Measurements from ENCODE around the gene SPOP.

Gene SPOP

DNA sequence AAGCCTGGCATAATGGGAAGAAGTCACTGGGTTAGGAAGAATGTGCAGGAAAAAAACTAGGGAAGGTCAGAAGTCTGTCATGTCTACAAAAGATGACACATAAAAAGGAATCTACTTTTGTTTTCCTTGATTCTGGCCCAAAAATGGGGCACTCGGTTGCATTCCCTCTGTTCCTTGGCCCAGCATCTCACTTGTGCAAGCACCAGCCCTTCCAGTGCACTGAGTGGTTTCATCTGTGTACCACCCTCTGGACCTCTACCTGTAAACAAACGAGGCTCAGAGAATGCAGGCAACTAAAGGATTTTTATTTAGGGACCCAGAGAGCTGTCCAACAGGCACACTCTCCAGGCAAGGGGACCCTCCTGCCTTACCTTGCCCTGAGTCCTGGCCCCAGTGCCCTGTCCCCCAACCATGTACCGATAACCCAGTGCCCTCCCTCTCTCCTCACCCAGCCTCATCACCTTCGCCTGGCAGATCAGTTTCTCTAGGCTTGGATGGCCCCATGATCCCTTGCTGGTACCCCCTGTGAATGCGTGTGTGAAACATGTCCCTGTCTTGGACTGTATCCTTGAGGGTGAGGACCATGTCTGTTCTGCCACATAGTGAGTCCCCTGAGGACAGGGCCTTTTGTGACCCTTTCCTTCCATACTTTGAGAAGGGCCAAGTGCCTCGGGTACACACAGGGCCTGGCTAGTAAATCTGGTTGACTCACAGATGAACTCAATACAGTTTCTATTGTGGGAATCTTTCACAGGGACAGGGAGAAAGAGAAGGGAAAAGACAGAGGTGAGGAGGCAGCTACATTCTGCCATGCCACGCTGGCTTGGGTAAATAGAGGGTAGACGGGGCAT is 88.9 kb downstream of the SPOP start:
- TF ChIP-seq, protein P1, sequence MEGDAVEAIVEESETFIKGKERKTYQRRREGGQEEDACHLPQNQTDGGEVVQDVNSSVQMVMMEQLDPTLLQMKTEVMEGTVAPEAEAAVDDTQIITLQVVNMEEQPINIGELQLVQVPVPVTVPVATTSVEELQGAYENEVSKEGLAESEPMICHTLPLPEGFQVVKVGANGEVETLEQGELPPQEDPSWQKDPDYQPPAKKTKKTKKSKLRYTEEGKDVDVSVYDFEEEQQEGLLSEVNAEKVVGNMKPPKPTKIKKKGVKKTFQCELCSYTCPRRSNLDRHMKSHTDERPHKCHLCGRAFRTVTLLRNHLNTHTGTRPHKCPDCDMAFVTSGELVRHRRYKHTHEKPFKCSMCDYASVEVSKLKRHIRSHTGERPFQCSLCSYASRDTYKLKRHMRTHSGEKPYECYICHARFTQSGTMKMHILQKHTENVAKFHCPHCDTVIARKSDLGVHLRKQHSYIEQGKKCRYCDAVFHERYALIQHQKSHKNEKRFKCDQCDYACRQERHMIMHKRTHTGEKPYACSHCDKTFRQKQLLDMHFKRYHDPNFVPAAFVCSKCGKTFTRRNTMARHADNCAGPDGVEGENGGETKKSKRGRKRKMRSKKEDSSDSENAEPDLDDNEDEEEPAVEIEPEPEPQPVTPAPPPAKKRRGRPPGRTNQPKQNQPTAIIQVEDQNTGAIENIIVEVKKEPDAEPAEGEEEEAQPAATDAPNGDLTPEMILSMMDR (IDR thresholded peaks at IDR 0.05), result no peak
- no peaks in the 10 kb centered on the region for H3K27me3 ChIP-seq
- peaks cover 13 to 22% (median 16%) of the 10 kb centered on the region in 3 donors for H3K36me3 ChIP-seq
- peak in 1 of 2 donors; percentile 78 for DNase-seq
- no peak overlapping the region for H3K4me3 ChIP-seq
- intact Hi-C loops (cut with DNase I; ENCODE audit: low total_unique reads), result no loop called here
- no peaks in the 10 kb centered on the region for H3K9me3 ChIP-seq
- peak overlapping the region; percentile 80 to 83 for H3K27ac ChIP-seq
- H3K4me1 ChIP-seq, result peaks cover 0 to 54% (median 28%) of the 10 kb centered on the region in 4 donors

DNA sequence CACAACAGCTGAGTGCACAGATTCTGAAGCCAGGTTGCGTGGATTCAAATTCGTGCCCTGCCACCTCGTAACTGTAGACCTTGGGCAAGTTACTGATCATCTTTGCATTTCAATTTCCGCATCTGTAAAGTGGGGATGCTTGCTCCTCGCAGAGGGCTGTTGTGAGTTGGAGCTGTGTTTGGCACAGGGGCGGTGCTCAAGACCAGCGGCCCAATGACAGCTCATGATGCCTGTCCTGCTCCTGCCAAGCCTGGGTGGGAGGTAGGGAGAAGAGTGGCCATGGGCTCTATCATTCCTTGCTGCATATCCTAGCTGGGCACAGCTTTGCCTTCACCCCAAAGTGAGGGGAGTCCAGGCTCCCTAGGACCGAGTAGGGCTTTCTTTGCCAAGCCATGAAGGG is 89.6 kb downstream of the SPOP start:
- Histone ChIP-seq H3K36me3 (peaks cover 7 to 16% (median 10%) of the 10 kb centered on the region in 3 donors), H3K4me3 (no peak overlapping the region), H3K4me1 (peaks cover 0 to 60% (median 34%) of the 10 kb centered on the region in 4 donors), H3K27ac (peak overlapping the region; percentile 80 to 83), H3K9me3 (no peaks in the 10 kb centered on the region), H3K27me3 (no peaks in the 10 kb centered on the region)
- intact Hi-C loops (cut with DNase I; ENCODE audit: low total_unique reads), result no loop called here
- no peak for DNase-seq
- TF ChIP-seq, protein P1 (IDR thresholded peaks at IDR 0.05), result no peak

DNA sequence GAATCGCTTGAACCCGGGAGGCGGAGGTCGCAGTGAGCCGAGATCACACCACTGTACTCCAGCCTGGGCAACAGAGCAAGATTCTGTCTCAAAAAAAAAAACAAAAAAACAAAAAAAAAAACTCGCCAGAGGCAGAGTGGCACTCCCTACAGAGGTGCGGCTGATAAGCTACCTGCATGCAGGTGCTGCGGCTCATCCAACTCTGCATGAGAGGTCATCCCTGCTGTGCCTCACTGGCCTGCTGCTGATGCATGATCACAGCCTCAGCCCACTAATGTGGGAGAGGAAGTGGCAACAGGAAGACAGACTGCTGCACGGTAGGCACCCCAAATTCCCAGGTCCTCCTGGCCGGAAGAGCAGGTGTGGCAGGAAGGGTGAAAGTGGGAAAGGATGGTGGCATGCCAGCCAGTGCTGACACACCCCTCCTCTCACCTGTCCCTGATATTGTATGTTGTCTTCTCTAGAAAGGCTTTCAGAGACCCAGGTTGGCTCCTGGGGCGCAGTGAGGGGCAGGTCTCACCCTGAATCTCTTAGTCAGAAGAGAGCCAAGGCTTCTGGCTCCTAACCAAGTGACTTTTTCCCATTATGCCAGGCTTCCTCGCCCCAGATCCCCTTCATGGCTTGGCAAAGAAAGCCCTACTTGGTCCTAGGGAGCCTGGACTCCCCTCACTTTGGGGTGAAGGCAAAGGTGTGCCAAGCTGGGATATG is 90.4 kb downstream of the SPOP start:
- H3K27me3 ChIP-seq, result no peaks in the 10 kb centered on the region
- TF ChIP-seq, protein P1 (IDR thresholded peaks at IDR 0.05), result no peak
- no peak for DNase-seq
- peak overlapping the region; percentile 80 to 83 for H3K27ac ChIP-seq
- peaks cover 3 to 9% (median 4%) of the 10 kb centered on the region in 3 donors for H3K36me3 ChIP-seq
- intact Hi-C loops (cut with DNase I; ENCODE audit: low total_unique reads), result no loop called here
- no peaks in the 10 kb centered on the region for H3K9me3 ChIP-seq
- H3K4me1 ChIP-seq, result peaks cover 0 to 68% (median 38%) of the 10 kb centered on the region in 4 donors
- no peak overlapping the region for H3K4me3 ChIP-seq

DNA sequence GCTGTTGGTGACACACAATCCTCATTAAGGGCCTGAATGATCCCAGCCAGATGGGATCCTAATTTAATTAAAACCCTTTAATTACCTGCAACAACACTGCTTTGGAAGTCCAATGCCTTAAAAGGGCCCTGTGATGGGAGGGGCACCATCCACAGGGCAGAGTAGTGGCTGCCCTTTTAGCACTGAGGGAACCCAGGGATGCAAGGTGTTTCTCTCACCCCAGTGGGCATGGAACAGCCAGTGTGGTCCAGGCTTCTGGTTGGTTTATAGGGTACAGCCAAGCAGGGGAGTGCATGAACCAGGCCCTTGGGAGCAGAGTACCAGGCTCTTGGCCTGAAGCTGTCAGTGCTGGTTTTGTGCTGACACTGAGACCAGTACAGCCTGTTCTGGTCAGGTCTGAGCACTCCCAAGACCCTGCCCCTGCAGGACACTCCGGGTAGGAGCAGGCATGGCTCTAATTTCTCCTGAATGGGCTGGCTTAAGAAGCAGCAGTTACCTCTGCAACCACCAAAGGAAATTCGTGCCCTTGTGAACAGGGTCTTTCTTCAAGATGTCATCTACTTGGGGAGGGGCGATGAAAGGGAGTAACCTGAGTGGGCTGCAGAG is 92.4 kb downstream of the SPOP start:
- Histone ChIP-seq H3K36me3 (peaks cover 0 to 5% (median 0%) of the 10 kb centered on the region in 3 donors), H3K27me3 (no peaks in the 10 kb centered on the region), H3K4me1 (peaks cover 0 to 86% (median 46%) of the 10 kb centered on the region in 4 donors), H3K9me3 (no peaks in the 10 kb centered on the region), H3K4me3 (no peak overlapping the region), H3K27ac (peak overlapping the region; percentile 51 to 83)
- intact Hi-C loops (cut with DNase I; ENCODE audit: low total_unique reads), result no loop called here
- TF ChIP-seq, protein P1 (IDR thresholded peaks at IDR 0.05), result no peak
- no peak for DNase-seq

DNA sequence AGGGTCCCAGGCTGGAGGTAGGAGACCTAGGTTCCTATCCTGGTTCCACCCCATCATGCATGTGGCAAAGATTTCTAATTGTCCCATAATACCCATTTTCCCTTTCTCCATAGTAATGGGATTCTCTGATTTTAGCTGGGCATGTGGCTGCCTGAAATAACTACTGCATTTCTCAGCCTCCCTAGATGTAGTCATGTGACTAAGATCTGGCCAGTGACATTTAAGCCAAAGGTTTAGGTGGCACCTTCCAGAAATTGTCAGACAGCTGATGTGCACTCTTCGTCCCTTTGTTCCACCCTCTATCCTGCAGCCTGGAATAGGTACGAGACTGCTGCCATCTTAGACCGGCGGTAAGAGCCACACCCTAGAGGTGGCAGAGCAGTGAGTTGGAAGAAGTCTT is 94.0 kb downstream of the SPOP start:
- peak overlapping the region; percentile 57 to 93 for H3K27ac ChIP-seq
- intact Hi-C loops (cut with DNase I; ENCODE audit: low total_unique reads), result no loop called here
- TF ChIP-seq, protein P1 (IDR thresholded peaks at IDR 0.05), result no peak

More for the DNA sequence above, 94.0 kb downstream of the SPOP start:
- Histone ChIP-seq H3K9me3 (no peaks in the 10 kb centered on the region), H3K27me3 (no peaks in the 10 kb centered on the region), H3K4me3 (no peak overlapping the region), H3K36me3 (peaks cover 3 to 16% (median 3%) of the 10 kb centered on the region in 3 donors), H3K4me1 (peaks cover 0 to 89% (median 50%) of the 10 kb centered on the region in 4 donors)
- no peak for DNase-seq
